GM21515 (cell line): ENCODE results near the gene DDX51.
"Not testable (repeated sequence)": the region's sequence is repeated elsewhere in the genome, so short reads cannot be mapped to it uniquely, and the experiment has no call there.

ENCODE experiments used
- ATAC-seq: cut with Tn5 transposase; IDR thresholded peaks from one replicate; pipeline ENCODE4 v1.9.1; 2021; ENCODE audit not compliant: unreplicated experiment

The DDX51 gene

GRCh38 chr12:132141976-132142678 is 2.0 kb downstream of the DDX51 start:
- ATAC-seq = no peak

GRCh38 chr12:132140918-132141841 is 2.9 kb downstream of the DDX51 start:
- ATAC-seq = no peak

- no peak for ATAC-seq
Measured at GRCh38 chr12:132140501-132140900, 3.6 kb downstream of the DDX51 start.

GRCh38 chr12:132139912-132140311 is 4.2 kb downstream of the DDX51 start:
- no peak for ATAC-seq

GRCh38 chr12:132138941-132139871 is 4.9 kb downstream of the DDX51 start:
- no peak for ATAC-seq

- no peak for ATAC-seq
Measured at GRCh38 chr12:132137483-132138125, 6.5 kb downstream of the DDX51 start.

GRCh38 chr12:132136226-132136625 is 7.9 kb downstream of the DDX51 start:
- ATAC-seq = not testable (repeated sequence)

- ATAC-seq = not testable (repeated sequence)
Measured at GRCh38 chr12:132134653-132135183, 9.4 kb downstream of the DDX51 start.

GRCh38 chr12:132133952-132134652 is 10.0 kb downstream of the DDX51 start:
- ATAC-seq = no peak

GRCh38 chr12:132132609-132133430 is 11.3 kb downstream of the DDX51 start:
- ATAC-seq = no peak

GRCh38 chr12:132131952-132132351 is 12.2 kb downstream of the DDX51 start:
- no peak for ATAC-seq

- no peak for ATAC-seq
Measured at GRCh38 chr12:132131229-132131628, 12.9 kb downstream of the DDX51 start.

GRCh38 chr12:132130690-132131089 is 13.4 kb downstream of the DDX51 start:
- no peak for ATAC-seq

GRCh38 chr12:132129007-132129406 is 15.1 kb downstream of the DDX51 start:
- ATAC-seq = no peak

- ATAC-seq = no peak
Measured at GRCh38 chr12:132127041-132127440, 17.1 kb downstream of the DDX51 start.

- ATAC-seq = no peak
Measured at GRCh38 chr12:132125736-132126135, 18.4 kb downstream of the DDX51 start.

- no peak for ATAC-seq
Measured at GRCh38 chr12:132124766-132125425, 19.2 kb downstream of the DDX51 start.
